Breast epithelium (tissue), 3 donors: Measurements from ENCODE around the gene PRR33.

Experiments used
- POLR2A ChIP-seq: fragments of 450-650 bp; IDR thresholded peaks from one replicate; pipeline ENCODE4 v1.6.1; 2016; ENCODE audit warnings: antibody characterized with exemption, mild to moderate bottlenecking, moderate library complexity
- POLR2AphosphoS5 ChIP-seq, 3 donors: sonication (generic); formaldehyde crosslinking; IDR thresholded peaks; one replicate each; pipeline ENCODE4 v1.6.1; 2017; ENCODE audit warnings: antibody characterized with exemption in 3 of 3

- TF ChIP-seq POLR2AphosphoS5 (IDR thresholded peaks at IDR 0.05) (no peak), POLR2A (no peak)
Observed at GRCh38 chr11:1840780-1841480, 50.8 kb downstream of the PRR33 start.
